Measurements from ENCODE around the gene RBPJL.

Gene RBPJL

DNA sequence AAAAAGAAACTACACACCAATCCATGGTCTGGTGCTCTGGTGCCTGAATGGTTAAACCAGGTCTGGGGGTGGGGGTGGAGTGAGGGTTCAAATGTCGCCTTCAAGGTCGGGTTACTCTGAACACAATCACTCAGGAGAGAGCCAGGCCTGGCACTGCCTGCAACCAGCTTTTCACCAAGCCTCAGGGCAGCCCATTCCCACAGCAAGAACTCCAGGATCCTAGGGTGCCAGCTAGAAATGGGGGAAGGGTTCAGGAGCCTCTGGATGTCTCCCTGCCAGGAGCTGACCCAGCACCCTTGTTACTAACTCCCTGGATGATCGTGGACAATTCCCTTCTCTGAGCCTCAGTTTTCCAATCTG lies 34.9 kb downstream of the RBPJL start:
- ATAC-seq, result no peak
- TF ChIP-seq GLIS3 (CRISPR knock-in tag; IDR thresholded peaks at IDR 0.05) (no peak), PPARA (CRISPR knock-in tag; IDR thresholded peaks at IDR 0.05; ENCODE audit: borderline replicate concordance) (no peak), CSDC2 (CRISPR knock-in tag; IDR thresholded peaks at IDR 0.05) (no peak), ISL1 (CRISPR knock-in tag; IDR thresholded peaks at IDR 0.05) (no peak), ZC3H10 (CRISPR knock-in tag; IDR thresholded peaks at IDR 0.05) (no peak), BACH2 (CRISPR knock-in tag; IDR thresholded peaks at IDR 0.05; ENCODE audit: borderline replicate concordance) (no peak), ZFP30 (CRISPR knock-in tag; IDR thresholded peaks at IDR 0.05) (no peak), ZNF565 (CRISPR knock-in tag; conservative IDR thresholded peaks at IDR 0.05; ENCODE audit: low read depth) (no peak), ARNTL (CRISPR knock-in tag; IDR thresholded peaks at IDR 0.05; ENCODE audit: borderline replicate concordance, low read depth) (no peak), ZNF70 (CRISPR knock-in tag; IDR thresholded peaks at IDR 0.05) (no peak)
- TF ChIP-seq, protein P1, sequence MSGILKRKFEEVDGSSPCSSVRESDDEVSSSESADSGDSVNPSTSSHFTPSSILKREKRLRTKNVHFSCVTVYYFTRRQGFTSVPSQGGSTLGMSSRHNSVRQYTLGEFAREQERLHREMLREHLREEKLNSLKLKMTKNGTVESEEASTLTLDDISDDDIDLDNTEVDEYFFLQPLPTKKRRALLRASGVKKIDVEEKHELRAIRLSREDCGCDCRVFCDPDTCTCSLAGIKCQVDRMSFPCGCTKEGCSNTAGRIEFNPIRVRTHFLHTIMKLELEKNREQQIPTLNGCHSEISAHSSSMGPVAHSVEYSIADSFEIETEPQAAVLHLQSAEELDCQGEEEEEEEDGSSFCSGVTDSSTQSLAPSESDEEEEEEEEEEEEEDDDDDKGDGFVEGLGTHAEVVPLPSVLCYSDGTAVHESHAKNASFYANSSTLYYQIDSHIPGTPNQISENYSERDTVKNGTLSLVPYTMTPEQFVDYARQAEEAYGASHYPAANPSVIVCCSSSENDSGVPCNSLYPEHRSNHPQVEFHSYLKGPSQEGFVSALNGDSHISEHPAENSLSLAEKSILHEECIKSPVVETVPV (CRISPR knock-in tag; IDR thresholded peaks at IDR 0.05), result no peak
- TF ChIP-seq, protein P2, sequence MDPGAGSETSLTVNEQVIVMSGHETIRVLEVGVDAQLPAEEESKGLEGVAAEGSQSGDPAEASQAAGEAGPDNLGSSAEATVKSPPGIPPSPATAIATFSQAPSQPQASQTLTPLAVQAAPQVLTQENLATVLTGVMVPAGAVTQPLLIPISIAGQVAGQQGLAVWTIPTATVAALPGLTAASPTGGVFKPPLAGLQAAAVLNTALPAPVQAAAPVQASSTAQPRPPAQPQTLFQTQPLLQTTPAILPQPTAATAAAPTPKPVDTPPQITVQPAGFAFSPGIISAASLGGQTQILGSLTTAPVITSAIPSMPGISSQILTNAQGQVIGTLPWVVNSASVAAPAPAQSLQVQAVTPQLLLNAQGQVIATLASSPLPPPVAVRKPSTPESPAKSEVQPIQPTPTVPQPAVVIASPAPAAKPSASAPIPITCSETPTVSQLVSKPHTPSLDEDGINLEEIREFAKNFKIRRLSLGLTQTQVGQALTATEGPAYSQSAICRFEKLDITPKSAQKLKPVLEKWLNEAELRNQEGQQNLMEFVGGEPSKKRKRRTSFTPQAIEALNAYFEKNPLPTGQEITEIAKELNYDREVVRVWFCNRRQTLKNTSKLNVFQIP (CRISPR knock-in tag; IDR thresholded peaks at IDR 0.05; ENCODE audit: borderline replicate concordance, low read depth), result no peak

DNA sequence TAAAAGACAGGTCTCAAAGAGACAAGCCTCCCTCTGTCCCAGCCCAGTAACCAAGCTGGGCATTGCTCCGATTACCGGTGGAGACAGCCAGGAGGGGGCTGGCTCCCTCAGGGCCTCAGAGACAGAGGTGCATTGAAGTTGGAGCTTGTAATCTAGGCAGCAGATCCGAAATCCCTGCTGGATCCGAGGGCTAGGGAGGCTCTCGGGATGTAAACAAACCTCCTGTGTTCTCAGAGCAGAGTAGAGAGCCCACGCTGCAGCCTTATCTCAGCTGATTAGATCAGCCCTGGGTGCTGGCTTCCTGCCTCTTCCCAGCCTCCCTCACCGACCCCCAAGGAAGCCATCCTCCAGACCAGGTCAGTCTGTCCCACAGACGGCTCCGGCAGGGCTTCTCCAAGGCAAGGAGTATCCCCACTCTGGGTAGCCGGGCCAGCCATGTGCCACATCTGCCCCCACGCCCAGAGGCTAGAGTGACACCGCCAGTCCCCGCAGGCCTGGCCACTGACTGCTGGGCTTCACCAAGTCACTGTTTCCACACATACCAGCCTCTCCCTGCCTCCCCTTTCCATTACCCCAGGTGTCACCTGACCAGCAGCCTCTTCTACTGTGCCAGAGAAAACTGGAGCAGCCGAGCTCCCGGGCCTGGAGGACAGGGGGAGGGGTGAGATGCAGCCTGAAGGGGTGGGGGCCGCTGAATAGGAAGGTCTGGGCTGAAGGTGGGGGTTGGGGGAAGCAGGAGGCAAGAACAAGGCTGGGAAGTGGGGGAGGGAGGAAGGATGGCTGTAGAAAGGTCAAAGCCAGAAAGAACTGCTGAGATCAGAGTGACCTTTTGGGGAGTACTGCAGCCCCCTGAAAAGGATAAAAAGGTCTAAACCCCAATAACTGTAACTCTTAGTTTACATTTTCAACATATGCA lies 35.6 kb downstream of the RBPJL start:
- TF ChIP-seq PPARA (CRISPR knock-in tag; IDR thresholded peaks at IDR 0.05; ENCODE audit: borderline replicate concordance) (no peak), ISL1 (CRISPR knock-in tag; IDR thresholded peaks at IDR 0.05) (0 out of 2 replicates have a peak, but pooled peaks have one; percentile 8), GLIS3 (CRISPR knock-in tag; IDR thresholded peaks at IDR 0.05) (0 out of 2 replicates have a peak, but pooled peaks have one; percentile 20), ZFP30 (CRISPR knock-in tag; IDR thresholded peaks at IDR 0.05) (no peak), ZNF70 (CRISPR knock-in tag; IDR thresholded peaks at IDR 0.05) (0 out of 2 replicates have a peak, but pooled peaks have one; percentile 21), TCF4 (CRISPR knock-in tag; IDR thresholded peaks at IDR 0.05; ENCODE audit: borderline replicate concordance) (no peak), ZFP3 (CRISPR knock-in tag; IDR thresholded peaks at IDR 0.05) (0 out of 2 replicates have a peak, but pooled peaks have one; percentile 22), OSR1 (CRISPR knock-in tag; IDR thresholded peaks at IDR 0.05) (no peak), ZC3H10 (CRISPR knock-in tag; IDR thresholded peaks at IDR 0.05) (no peak), ZNF565 (CRISPR knock-in tag; conservative IDR thresholded peaks at IDR 0.05; ENCODE audit: low read depth) (no peak), ESRRG (CRISPR knock-in tag; IDR thresholded peaks at IDR 0.05) (no peak), CSDC2 (CRISPR knock-in tag; IDR thresholded peaks at IDR 0.05) (0 out of 2 replicates have a peak, but pooled peaks have one; percentile 62), ZNF8 (CRISPR knock-in tag; IDR thresholded peaks at IDR 0.05) (no peak), SNAI2 (CRISPR knock-in tag; IDR thresholded peaks at IDR 0.05) (peak; percentile 67), RARB (CRISPR knock-in tag; IDR thresholded peaks at IDR 0.05) (no peak), BACH2 (CRISPR knock-in tag; IDR thresholded peaks at IDR 0.05; ENCODE audit: borderline replicate concordance) (no peak), ARNTL (CRISPR knock-in tag; IDR thresholded peaks at IDR 0.05; ENCODE audit: borderline replicate concordance, low read depth) (no peak), TOX (CRISPR knock-in tag; IDR thresholded peaks at IDR 0.05; ENCODE audit: borderline replicate concordance) (no peak)
- TF ChIP-seq, protein P3, sequence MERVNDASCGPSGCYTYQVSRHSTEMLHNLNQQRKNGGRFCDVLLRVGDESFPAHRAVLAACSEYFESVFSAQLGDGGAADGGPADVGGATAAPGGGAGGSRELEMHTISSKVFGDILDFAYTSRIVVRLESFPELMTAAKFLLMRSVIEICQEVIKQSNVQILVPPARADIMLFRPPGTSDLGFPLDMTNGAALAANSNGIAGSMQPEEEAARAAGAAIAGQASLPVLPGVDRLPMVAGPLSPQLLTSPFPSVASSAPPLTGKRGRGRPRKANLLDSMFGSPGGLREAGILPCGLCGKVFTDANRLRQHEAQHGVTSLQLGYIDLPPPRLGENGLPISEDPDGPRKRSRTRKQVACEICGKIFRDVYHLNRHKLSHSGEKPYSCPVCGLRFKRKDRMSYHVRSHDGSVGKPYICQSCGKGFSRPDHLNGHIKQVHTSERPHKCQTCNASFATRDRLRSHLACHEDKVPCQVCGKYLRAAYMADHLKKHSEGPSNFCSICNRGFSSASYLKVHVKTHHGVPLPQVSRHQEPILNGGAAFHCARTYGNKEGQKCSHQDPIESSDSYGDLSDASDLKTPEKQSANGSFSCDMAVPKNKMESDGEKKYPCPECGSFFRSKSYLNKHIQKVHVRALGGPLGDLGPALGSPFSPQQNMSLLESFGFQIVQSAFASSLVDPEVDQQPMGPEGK (CRISPR knock-in tag; IDR thresholded peaks at IDR 0.05; ENCODE audit: borderline replicate concordance), result no peak
- TF ChIP-seq, protein P4, sequence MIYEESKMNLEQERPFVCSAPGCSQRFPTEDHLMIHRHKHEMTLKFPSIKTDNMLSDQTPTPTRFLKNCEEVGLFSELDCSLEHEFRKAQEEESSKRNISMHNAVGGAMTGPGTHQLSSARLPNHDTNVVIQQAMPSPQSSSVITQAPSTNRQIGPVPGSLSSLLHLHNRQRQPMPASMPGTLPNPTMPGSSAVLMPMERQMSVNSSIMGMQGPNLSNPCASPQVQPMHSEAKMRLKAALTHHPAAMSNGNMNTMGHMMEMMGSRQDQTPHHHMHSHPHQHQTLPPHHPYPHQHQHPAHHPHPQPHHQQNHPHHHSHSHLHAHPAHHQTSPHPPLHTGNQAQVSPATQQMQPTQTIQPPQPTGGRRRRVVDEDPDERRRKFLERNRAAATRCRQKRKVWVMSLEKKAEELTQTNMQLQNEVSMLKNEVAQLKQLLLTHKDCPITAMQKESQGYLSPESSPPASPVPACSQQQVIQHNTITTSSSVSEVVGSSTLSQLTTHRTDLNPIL (CRISPR knock-in tag; IDR thresholded peaks at IDR 0.05; ENCODE audit: low read depth), result no peak
- TF ChIP-seq, protein P1 (CRISPR knock-in tag; IDR thresholded peaks at IDR 0.05), result no peak
- TF ChIP-seq, protein P5, sequence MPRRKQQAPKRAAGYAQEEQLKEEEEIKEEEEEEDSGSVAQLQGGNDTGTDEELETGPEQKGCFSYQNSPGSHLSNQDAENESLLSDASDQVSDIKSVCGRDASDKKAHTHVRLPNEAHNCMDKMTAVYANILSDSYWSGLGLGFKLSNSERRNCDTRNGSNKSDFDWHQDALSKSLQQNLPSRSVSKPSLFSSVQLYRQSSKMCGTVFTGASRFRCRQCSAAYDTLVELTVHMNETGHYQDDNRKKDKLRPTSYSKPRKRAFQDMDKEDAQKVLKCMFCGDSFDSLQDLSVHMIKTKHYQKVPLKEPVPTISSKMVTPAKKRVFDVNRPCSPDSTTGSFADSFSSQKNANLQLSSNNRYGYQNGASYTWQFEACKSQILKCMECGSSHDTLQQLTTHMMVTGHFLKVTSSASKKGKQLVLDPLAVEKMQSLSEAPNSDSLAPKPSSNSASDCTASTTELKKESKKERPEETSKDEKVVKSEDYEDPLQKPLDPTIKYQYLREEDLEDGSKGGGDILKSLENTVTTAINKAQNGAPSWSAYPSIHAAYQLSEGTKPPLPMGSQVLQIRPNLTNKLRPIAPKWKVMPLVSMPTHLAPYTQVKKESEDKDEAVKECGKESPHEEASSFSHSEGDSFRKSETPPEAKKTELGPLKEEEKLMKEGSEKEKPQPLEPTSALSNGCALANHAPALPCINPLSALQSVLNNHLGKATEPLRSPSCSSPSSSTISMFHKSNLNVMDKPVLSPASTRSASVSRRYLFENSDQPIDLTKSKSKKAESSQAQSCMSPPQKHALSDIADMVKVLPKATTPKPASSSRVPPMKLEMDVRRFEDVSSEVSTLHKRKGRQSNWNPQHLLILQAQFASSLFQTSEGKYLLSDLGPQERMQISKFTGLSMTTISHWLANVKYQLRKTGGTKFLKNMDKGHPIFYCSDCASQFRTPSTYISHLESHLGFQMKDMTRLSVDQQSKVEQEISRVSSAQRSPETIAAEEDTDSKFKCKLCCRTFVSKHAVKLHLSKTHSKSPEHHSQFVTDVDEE (CRISPR knock-in tag; IDR thresholded peaks at IDR 0.05), result 0 out of 2 replicates have a peak, but pooled peaks have one; percentile 47
- TF ChIP-seq, protein P2 (CRISPR knock-in tag; IDR thresholded peaks at IDR 0.05; ENCODE audit: borderline replicate concordance, low read depth), result no peak
- ATAC-seq, result peak; percentile 30

Data from SK-N-SH treated with all-trans-retinoic acid at 6 μM for 48 hours (cell line).